ENCODE results near the gene KNDC1.

GRCh38 chr10:133163889-133164815, 4.1 kb downstream of the KNDC1 start:
- no peak for TF ChIP-seq CTCF (IDR thresholded peaks at IDR 0.05; ENCODE audit: low read length)
- TF ChIP-seq EZH2 (IDR thresholded peaks at IDR 0.05; ENCODE audit: borderline replicate concordance, low read length) = no peak
